ENCODE results near the gene NFYC. TPM values are rescaled to one million over a fixed set of nuclear protein-coding genes. Genes with fewer than 3 reads are reported as not detected.
A peak's percentile ranks its signal among the peaks of the same experiment; 100 is the strongest.

NFYC gene
- total and polyA plus RNA-seq, 3 donors from 2014 or later, result 69.1 to 83.9 (median 70.0) TPM

DNA sequence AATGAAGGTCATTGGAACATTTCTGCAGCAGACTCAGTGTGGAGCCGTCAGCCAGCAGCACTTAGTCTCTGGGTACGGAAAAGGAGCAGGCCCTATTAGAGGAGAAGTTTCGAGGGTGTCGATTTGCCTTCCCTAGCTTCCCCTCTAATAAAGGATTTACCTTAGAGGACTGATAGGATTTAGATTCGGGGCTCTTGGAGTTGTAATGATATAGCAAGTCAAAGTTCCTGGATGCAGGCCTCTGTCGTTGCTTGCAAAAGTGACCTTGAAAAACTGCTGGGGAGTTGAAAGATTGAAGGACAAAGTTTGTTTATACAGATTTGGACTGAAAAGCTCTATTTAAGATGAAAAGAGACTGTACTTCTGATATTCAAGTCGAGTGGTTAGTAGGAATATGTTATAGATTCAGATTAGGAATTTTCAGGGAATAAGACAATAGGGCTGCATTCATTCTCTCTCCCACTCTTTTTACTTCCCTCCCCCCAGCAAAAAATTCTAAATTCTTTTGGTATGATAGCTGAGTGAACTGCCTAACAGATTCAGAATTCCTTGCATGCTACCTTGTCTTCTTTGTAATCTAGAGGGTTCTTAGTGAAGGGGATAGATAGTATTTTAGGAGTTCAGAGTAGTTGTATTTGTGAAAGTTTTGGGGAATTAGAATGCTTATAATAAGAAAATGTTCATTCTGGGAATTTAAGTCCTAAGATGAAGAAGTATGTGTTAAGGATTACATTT lies 19.2 kb downstream of the NFYC start:
- DNase-seq, result peak; percentile 28
- TF ChIP-seq, protein P1, sequence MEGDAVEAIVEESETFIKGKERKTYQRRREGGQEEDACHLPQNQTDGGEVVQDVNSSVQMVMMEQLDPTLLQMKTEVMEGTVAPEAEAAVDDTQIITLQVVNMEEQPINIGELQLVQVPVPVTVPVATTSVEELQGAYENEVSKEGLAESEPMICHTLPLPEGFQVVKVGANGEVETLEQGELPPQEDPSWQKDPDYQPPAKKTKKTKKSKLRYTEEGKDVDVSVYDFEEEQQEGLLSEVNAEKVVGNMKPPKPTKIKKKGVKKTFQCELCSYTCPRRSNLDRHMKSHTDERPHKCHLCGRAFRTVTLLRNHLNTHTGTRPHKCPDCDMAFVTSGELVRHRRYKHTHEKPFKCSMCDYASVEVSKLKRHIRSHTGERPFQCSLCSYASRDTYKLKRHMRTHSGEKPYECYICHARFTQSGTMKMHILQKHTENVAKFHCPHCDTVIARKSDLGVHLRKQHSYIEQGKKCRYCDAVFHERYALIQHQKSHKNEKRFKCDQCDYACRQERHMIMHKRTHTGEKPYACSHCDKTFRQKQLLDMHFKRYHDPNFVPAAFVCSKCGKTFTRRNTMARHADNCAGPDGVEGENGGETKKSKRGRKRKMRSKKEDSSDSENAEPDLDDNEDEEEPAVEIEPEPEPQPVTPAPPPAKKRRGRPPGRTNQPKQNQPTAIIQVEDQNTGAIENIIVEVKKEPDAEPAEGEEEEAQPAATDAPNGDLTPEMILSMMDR (IDR thresholded peaks at IDR 0.05), result no peak
- TF ChIP-seq POLR2A (IDR thresholded peaks at IDR 0.05), result no peak
- intact Hi-C loops (cut with DNase I; ENCODE audit: low total_unique reads), result no loop called here
- Histone ChIP-seq H3K27me3 (no peaks in the 10 kb centered on the region), H3K9me3 (no peaks in the 10 kb centered on the region), H3K27ac (peak overlapping the region; percentile 44 to 67), H3K36me3 (ENCODE audit: low read depth, missing control alignments) (no peaks in the 10 kb centered on the region), H3K4me1 (peaks cover 26% of the 10 kb centered on the region), H3K4me3 (no peak overlapping the region)
- WGBS, 2 donors, result 13 to 22% methylated on average over 7 of the region's 7 CpGs

DNA sequence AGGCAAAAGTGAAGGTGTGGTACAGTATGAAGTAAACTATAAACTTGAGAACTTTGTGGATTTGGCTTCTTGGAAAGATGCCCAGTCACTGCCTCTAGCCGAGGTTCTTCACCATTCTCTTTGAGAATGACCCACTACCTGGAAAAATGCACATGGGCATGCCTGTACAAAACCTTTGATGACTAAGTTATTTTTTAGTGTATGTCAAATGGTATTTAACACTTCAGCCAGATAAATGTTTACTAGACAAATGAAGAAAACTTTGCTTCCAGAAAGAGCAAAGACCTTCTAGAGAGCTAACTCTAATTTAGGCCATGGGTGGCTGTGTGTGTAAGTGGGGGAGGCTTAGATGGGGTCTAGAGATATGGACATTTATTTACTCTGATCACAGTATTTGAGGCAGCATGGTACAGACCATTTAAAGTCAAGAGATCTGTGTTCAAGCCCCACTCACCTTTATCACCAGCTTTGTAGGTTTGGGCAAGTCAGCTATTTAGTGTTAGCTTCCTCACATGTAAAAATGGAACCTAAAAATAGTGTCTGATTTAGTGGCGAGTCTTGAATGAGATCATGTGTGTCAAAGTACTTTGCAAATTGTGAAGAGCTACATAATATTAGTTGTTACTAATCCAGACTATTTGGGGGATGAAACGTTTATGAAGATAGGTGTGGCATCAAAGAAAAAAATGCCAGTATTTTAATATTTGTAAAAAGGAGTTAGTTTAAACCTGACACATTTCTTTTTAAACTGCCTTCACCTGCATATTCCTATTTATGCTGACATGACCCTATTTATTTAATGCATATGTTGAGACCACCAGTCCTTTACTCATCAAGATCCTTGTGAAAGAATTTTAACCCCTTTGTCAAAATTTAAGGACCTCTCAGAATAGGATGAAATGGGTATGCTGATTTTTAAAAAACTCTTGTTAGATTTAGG lies 20.2 kb downstream of the NFYC start:
- no peaks in the 10 kb centered on the region for H3K27me3 ChIP-seq
- no peak overlapping the region for H3K4me3 ChIP-seq
- no peak for TF ChIP-seq POLR2A (IDR thresholded peaks at IDR 0.05)
- TF ChIP-seq, protein P1 (IDR thresholded peaks at IDR 0.05), result no peak
- no peaks in the 10 kb centered on the region for H3K9me3 ChIP-seq
- intact Hi-C loops (cut with DNase I; ENCODE audit: low total_unique reads), result no loop called here
- peaks cover 26% of the 10 kb centered on the region for H3K4me1 ChIP-seq
- 16 to 23% methylated on average over 3 of the region's 3 CpGs for WGBS, 2 donors
- no peak for DNase-seq
- peak overlapping the region; percentile 44 to 67 for H3K27ac ChIP-seq
- H3K36me3 ChIP-seq (ENCODE audit: low read depth, missing control alignments), result no peaks in the 10 kb centered on the region

DNA sequence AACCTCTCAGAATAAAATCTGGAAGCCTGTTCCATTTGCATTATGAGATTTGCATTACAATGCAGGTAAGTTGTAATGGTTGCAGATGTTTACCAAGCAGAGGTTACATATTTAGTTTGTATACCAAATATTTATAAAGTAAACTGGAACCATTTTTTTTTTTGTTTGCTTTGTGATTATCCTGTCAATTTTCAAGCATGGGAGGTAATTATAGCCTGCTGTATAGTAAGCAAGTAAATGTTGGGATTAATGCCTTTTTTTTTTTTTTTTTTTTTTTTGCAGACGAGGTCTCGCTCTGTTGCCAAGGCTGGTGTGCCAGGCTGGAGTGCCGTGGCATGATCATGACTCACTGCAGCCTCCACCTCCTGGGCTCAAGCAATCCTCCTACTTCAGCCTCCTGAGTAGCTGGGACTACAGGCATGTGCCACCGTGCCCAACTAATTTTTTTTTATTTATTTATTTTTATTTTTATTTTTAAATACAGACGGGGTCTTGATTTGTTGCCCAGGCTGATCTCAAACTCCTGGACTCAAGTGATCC lies 21.0 kb downstream of the NFYC start:
- peak overlapping the region in 1 of 2 donors; percentile 67 for H3K27ac ChIP-seq
- DNase-seq, result no peak
- no peak for TF ChIP-seq POLR2A (IDR thresholded peaks at IDR 0.05)
- TF ChIP-seq, protein P1 (IDR thresholded peaks at IDR 0.05), result no peak
- H3K9me3 ChIP-seq, result no peaks in the 10 kb centered on the region
- H3K36me3 ChIP-seq (ENCODE audit: low read depth, missing control alignments), result no peaks in the 10 kb centered on the region
- no peak overlapping the region for H3K4me3 ChIP-seq
- intact Hi-C loops (cut with DNase I; ENCODE audit: low total_unique reads), result no loop called here
- WGBS, 2 donors, result 67 to 68% methylated on average over 5 of the region's 5 CpGs
- H3K27me3 ChIP-seq, result no peaks in the 10 kb centered on the region
- peaks cover 26% of the 10 kb centered on the region for H3K4me1 ChIP-seq

DNA sequence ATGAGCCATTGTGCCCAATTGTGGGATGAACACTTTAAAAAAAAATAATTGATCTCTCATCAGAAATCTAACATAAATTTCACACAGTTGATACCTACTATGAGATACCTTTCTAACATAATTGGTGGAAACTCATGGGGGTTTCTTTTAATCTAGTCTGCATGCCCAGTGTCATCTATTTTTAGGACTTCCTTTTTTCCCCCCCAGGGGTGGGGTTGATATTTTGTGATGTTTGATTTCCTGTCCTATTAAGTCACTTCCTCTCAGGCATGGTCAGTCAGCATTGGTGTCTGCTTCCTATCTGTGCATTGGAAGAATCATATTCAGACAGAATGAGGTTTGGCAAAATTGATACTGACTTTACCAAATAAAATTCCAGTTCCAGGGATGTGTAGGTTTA lies 21.5 kb downstream of the NFYC start:
- no peak for DNase-seq
- H3K9me3 ChIP-seq, result no peaks in the 10 kb centered on the region

More for the DNA sequence above, 21.5 kb downstream of the NFYC start:
- Histone ChIP-seq H3K27ac (peak overlapping the region in 1 of 2 donors; percentile 55), H3K36me3 (ENCODE audit: low read depth, missing control alignments) (no peaks in the 10 kb centered on the region), H3K4me3 (no peak overlapping the region), H3K4me1 (peaks cover 26% of the 10 kb centered on the region), H3K27me3 (no peaks in the 10 kb centered on the region)
- intact Hi-C loops (cut with DNase I; ENCODE audit: low total_unique reads), result no loop called here
- TF ChIP-seq, protein P1 (IDR thresholded peaks at IDR 0.05), result no peak
- no peak for TF ChIP-seq POLR2A (IDR thresholded peaks at IDR 0.05)
